Amniotic stem cell (primary cell): ENCODE measurements around the gene MAN2B2.

ENCODE experiments used
- DNase-seq: peaks from one replicate; lab custom pipeline; 2025; lab: John Stamatoyannopoulos, UW

MAN2B2 gene

GRCh38 chr4:6568148-6568547 lies 6.8 kb upstream of the MAN2B2 start:
- no peak for DNase-seq

- no peak for DNase-seq
These were observed 6.2 kb upstream of the MAN2B2 start for GRCh38 chr4:6568689-6569332.

- no peak for DNase-seq
These were observed 3.4 kb upstream of the MAN2B2 start for GRCh38 chr4:6571608-6572007.

- no peak for DNase-seq
These were observed 1.4 kb upstream of the MAN2B2 start for GRCh38 chr4:6573551-6573950.

- no peak for DNase-seq
These were observed 823 bp upstream of the MAN2B2 start for GRCh38 chr4:6573986-6574746.

- DNase-seq, result no peak
These were observed 683 bp downstream of the MAN2B2 start for GRCh38 chr4:6575503-6576240.

- no peak for DNase-seq
These were observed 1.5 kb downstream of the MAN2B2 start for GRCh38 chr4:6576512-6576911.

- no peak for DNase-seq
These were observed 1.9 kb downstream of the MAN2B2 start for GRCh38 chr4:6576932-6577331.

GRCh38 chr4:6577409-6577808 lies 2.4 kb downstream of the MAN2B2 start:
- no peak for DNase-seq

GRCh38 chr4:6578221-6578620 lies 3.2 kb downstream of the MAN2B2 start:
- no peak for DNase-seq

- no peak for DNase-seq
These were observed 5.4 kb downstream of the MAN2B2 start for GRCh38 chr4:6580353-6580752.

- DNase-seq, result no peak
These were observed 6.7 kb downstream of the MAN2B2 start for GRCh38 chr4:6581566-6582121.

GRCh38 chr4:6582889-6583490 lies 8.0 kb downstream of the MAN2B2 start:
- DNase-seq, result no peak

- no peak for DNase-seq
These were observed 9.9 kb downstream of the MAN2B2 start for GRCh38 chr4:6584865-6585264.

- no peak for DNase-seq
These were observed 11.8 kb downstream of the MAN2B2 start for GRCh38 chr4:6586715-6587325.

- DNase-seq, result no peak
These were observed 14.5 kb downstream of the MAN2B2 start for GRCh38 chr4:6589444-6589843.

- no peak for DNase-seq
These were observed 16.3 kb downstream of the MAN2B2 start for GRCh38 chr4:6591313-6591712.

- DNase-seq, result no peak
These were observed 16.8 kb downstream of the MAN2B2 start for GRCh38 chr4:6591781-6592180.

- no peak for DNase-seq
These were observed 18.0 kb downstream of the MAN2B2 start for GRCh38 chr4:6592804-6593563.

GRCh38 chr4:6594341-6594740 lies 19.4 kb downstream of the MAN2B2 start:
- no peak for DNase-seq

- no peak for DNase-seq
These were observed 19.9 kb downstream of the MAN2B2 start for GRCh38 chr4:6594826-6595355.
